Fibroblast of lung (primary cell): ENCODE measurements around the gene LANCL2.

Experiments
- EZH2 ChIP-seq: IDR thresholded peaks from 2 replicates; pipeline ENCODE4 v1.5.1; 2012; ENCODE audit warnings: low read length, control low read depth, mild to moderate bottlenecking; ENCODE audit errors: missing control alignments
- TF ChIP-seq, protein P1 (sequence below), 2 donors: IDR thresholded peaks in 1 of 2; conservative IDR thresholded peaks in 1 of 2; 1 replicate in 1 of 2; 2 replicates in 1 of 2; pipeline ENCODE4 v1.5.1; 2011 to 2012; ENCODE audit warnings: low read length in 2 of 2, control low read depth in 1 of 2, inconsistent platforms in 1 of 2, low read depth in 1 of 2, mild to moderate bottlenecking in 1 of 2

DNA sequence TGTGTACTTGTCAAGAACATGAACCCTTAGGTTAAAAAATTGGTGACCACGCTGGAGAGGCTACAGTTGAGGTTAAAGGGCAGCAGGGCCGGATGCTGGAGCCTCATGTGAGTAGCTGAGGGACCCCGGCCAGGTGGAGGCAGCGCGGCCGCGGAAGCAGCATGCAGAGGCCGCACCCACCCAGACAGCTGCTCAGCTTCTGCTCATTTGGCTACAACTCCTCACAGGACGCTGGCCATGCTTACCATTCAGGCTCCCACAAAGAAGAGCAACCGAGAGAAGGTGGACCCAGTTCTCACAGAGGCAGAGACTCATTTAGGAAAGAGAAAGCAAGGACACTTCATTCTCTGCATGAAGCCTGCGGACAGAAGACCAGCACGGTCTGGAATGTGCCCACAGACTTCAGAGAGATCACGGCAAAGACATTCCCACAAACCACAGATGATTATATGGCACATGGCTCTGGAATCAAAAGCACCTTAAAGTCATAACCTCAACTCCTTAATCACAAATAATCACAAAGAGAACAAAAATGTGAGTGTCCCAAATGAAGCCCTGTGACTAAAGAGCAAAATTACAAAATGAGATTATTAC, 112.7 kb downstream of the LANCL2 start:
- TF ChIP-seq, protein P1, sequence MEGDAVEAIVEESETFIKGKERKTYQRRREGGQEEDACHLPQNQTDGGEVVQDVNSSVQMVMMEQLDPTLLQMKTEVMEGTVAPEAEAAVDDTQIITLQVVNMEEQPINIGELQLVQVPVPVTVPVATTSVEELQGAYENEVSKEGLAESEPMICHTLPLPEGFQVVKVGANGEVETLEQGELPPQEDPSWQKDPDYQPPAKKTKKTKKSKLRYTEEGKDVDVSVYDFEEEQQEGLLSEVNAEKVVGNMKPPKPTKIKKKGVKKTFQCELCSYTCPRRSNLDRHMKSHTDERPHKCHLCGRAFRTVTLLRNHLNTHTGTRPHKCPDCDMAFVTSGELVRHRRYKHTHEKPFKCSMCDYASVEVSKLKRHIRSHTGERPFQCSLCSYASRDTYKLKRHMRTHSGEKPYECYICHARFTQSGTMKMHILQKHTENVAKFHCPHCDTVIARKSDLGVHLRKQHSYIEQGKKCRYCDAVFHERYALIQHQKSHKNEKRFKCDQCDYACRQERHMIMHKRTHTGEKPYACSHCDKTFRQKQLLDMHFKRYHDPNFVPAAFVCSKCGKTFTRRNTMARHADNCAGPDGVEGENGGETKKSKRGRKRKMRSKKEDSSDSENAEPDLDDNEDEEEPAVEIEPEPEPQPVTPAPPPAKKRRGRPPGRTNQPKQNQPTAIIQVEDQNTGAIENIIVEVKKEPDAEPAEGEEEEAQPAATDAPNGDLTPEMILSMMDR (conservative IDR thresholded peaks at IDR 0.05 in 1 of 2, IDR thresholded peaks at IDR 0.05 in 1 of 2; ENCODE audit: low read depth in 1 of 2, low read length in 2 of 2) = no peak
- no peak for TF ChIP-seq EZH2
